Measurements from ENCODE around the gene DNAJC6.
A peak's percentile ranks its signal among the peaks of the same experiment; 100 is the strongest.

DNAJC6 gene

GRCh38 chr1:65265296-65265650 lies 44.1 kb upstream of the DNAJC6 start:
- no peaks in the 10 kb centered on the region for H3K27me3 ChIP-seq (ENCODE audit: insufficient read depth, low read depth, severe bottlenecking)
- H3K4me3 ChIP-seq (ENCODE audit: low read depth, low read length) = peak overlapping the region; percentile 88
- H3K9me3 ChIP-seq (ENCODE audit: severe bottlenecking) = no peaks in the 10 kb centered on the region
- no peak for DNase-seq
- H3K27ac ChIP-seq = no peak overlapping the region; the same call in 1 of the 2 replicates
- no peaks in the 10 kb centered on the region for H3K36me3 ChIP-seq
- no peak for TF ChIP-seq CTCF (IDR thresholded peaks at IDR 0.05; ENCODE audit: low read depth, low read length)

- no peaks in the 10 kb centered on the region for H3K27me3 ChIP-seq (ENCODE audit: insufficient read depth, low read depth, severe bottlenecking)
- peak; percentile 74 for TF ChIP-seq CTCF (IDR thresholded peaks at IDR 0.05; ENCODE audit: low read depth, low read length)
- DNase-seq = peak; percentile 81
- H3K4me3 ChIP-seq (ENCODE audit: low read depth, low read length) = peak overlapping the region; percentile 88
- peak overlapping the region; percentile 68 for H3K27ac ChIP-seq
- no peaks in the 10 kb centered on the region for H3K36me3 ChIP-seq
- no peaks in the 10 kb centered on the region for H3K9me3 ChIP-seq (ENCODE audit: severe bottlenecking)
These were observed 43.5 kb upstream of the DNAJC6 start for GRCh38 chr1:65265651-65266351.

GRCh38 chr1:65266476-65266875 lies 42.9 kb upstream of the DNAJC6 start:
- Histone ChIP-seq H3K36me3 (no peaks in the 10 kb centered on the region), H3K9me3 (ENCODE audit: severe bottlenecking) (no peaks in the 10 kb centered on the region), H3K27me3 (ENCODE audit: insufficient read depth, low read depth, severe bottlenecking) (no peaks in the 10 kb centered on the region), H3K27ac (no peak overlapping the region), H3K4me3 (ENCODE audit: low read depth, low read length) (peak overlapping the region; percentile 88)
- no peak for DNase-seq
- TF ChIP-seq CTCF (IDR thresholded peaks at IDR 0.05; ENCODE audit: low read depth, low read length) = no peak

GRCh38 chr1:65267271-65267670 lies 42.1 kb upstream of the DNAJC6 start:
- H3K27me3 ChIP-seq (ENCODE audit: insufficient read depth, low read depth, severe bottlenecking) = no peaks in the 10 kb centered on the region
- no peak overlapping the region for H3K4me3 ChIP-seq (ENCODE audit: low read depth, low read length)
- no peaks in the 10 kb centered on the region for H3K36me3 ChIP-seq
- DNase-seq = no peak
- no peak for TF ChIP-seq CTCF (IDR thresholded peaks at IDR 0.05; ENCODE audit: low read depth, low read length)
- no peaks in the 10 kb centered on the region for H3K9me3 ChIP-seq (ENCODE audit: severe bottlenecking)
- no peak overlapping the region for H3K27ac ChIP-seq

- TF ChIP-seq CTCF (IDR thresholded peaks at IDR 0.05; ENCODE audit: low read depth, low read length) = no peak
- H3K27me3 ChIP-seq (ENCODE audit: insufficient read depth, low read depth, severe bottlenecking) = no peaks in the 10 kb centered on the region
- H3K36me3 ChIP-seq = no peaks in the 10 kb centered on the region
- H3K27ac ChIP-seq = no peak overlapping the region
- H3K4me3 ChIP-seq (ENCODE audit: low read depth, low read length) = no peak overlapping the region
- no peaks in the 10 kb centered on the region for H3K9me3 ChIP-seq (ENCODE audit: severe bottlenecking)
- no peak for DNase-seq
These were observed 41.7 kb upstream of the DNAJC6 start for GRCh38 chr1:65267683-65268082.

- Histone ChIP-seq H3K27ac (no peak overlapping the region), H3K4me3 (ENCODE audit: low read depth, low read length) (no peak overlapping the region), H3K9me3 (ENCODE audit: severe bottlenecking) (no peaks in the 10 kb centered on the region), H3K36me3 (no peaks in the 10 kb centered on the region), H3K27me3 (ENCODE audit: insufficient read depth, low read depth, severe bottlenecking) (no peaks in the 10 kb centered on the region)
- no peak for DNase-seq
- TF ChIP-seq CTCF (IDR thresholded peaks at IDR 0.05; ENCODE audit: low read depth, low read length) = no peak
These were observed 39.7 kb upstream of the DNAJC6 start for GRCh38 chr1:65269612-65270011.
